ENCODE results near the gene MYL12B.
A peak's percentile ranks its signal among the peaks of the same experiment; 100 is the strongest.
"Not testable (repeated sequence)": the region's sequence is repeated elsewhere in the genome, so short reads cannot be mapped to it uniquely, and the experiment has no call there.

Gene MYL12B

DNA sequence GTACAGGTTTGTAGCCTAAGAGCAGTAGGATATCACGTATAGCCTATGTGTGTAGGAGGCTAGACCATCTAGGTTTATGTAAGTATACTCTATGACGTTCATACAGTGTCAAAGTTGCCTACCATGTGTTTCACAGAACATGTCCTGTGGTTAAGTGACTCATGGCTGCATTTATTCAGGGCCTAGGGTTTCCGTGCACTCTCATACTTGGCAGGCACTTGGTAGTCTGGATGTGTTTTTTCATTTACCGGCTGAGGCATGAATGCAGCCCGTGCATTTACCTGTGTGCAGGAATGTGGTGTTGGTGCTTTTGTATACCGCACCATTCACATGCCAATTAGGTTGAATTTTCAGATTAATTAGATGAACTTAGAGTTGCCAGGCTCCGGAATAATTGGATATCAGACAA is 43.4 kb downstream of the MYL12B start:
- DNase-seq, result no peak

DNA sequence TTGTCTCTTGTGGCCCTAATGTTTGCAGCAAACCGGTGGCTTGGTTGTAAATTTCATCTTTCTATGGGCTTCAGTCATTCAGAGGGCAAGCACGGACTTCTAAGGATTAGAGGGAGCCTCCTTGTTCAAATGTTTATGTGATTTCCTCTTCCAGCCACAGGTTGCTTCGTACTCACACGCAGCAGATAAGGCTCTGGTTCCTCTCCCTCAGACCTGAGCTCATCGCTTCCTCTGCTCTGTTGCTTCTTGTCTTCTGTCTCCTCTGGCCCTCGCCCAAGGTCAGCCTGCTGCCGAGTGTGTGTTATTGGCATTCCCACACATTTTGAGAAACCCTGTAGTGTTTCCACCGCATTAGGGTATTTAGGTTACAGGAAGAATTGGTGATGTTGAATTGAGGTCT is 44.0 kb downstream of the MYL12B start:
- DNase-seq, result no peak

DNA sequence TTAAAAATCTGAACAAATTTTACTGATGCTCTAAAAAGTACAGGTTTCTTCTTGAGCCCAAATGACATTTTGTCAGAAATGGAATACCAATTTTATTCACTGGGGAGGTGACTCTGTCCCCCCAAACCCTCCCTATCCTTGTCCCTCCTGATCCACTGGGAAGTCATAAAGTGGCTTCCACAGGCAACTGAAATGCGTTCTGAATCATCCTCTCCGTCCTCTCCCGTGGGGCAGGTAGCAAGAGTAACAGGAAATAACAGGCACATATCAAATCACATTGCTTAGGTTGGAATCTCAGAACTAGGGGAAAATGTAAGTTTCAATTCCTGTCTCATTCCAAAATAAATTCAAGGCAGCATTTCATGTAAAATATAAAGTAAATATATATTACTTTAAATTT is 44.5 kb downstream of the MYL12B start:
- DNase-seq, result no peak

DNA sequence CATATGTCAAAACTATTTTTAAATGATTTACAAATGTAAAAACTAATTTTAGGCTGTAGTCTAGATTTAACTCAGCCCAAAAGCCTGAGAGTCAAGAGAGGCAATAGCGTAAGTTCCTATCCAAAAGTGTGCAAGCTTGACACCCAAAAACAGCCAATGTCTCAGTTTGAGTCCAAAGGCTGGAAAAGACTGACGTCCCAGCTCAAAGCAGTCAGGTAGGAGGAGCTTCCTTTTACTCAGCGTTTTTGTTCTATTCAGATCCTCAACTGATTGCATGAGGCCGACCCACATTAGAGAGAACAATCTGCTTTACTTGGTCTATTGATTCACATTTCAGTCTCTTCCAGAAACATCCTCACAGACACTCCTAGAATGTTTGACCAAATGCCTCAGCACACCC is 51.8 kb downstream of the MYL12B start:
- no peak for DNase-seq

DNA sequence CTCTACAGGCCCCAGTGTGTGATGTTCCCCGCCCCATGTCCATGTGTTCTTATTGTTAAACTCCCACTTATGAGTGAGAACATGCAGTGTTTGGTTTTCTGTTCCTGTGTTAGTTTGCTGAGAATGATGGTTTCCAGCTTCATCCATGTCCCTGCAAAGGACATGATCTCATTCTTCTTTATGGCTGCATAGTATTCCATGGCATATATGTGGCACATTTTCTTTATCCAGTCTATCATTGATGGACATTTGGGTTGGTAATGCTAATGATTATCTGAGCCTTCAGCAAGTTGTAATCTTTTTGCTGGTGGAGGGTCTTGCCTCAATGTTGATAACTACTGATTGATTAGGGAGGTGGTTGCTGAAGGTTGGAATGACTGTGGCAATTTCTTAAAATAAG is 53.4 kb downstream of the MYL12B start:
- not testable (repeated sequence) for DNase-seq

DNA sequence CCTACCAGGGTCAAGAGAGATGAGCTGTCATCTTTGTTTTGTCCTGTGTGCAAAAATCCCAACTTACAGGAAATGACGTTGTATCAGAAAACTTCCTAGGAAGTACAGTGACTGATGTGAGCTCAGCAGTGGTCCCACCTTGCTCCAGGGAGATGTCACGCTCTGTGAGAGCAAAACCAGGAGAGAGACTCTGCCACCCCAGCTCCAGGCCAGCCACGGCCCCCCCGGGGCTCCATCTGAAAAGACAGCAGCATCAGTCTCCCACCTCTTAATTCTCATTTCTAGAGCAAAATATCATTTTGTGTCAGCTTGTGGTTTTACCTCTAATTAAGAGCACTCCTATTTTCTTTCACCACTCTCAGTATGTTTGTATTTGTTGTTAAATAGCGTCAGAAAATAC is 57.5 kb downstream of the MYL12B start:
- DNase-seq, result no peak

DNA sequence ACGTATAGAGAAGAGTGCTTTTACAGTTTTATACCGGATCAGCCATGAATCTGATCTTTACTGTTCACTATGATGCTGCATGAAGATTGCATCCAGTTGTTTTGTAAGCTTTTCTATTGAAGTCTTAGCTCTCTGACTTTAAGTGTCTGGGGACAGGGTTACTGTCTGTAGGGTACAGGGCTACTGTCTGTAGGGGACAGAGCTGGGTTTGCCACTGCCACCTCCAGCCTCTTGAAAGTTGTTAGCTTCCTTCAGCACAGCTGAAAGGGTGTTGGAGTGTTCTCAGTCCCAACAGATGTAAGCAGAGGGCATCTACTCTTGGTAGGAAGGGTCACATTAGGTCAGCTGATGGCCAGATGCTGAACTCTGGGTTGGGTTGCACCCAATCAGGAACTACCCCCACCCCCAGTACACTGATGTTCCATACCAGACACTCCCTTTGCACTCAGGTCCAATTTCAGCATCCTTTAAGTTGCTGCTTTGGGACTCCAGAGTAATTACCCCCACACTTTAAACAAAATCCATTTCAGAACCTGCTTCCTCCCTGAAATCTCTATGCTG is 58.0 kb downstream of the MYL12B start:
- DNase-seq, result no peak

DNA sequence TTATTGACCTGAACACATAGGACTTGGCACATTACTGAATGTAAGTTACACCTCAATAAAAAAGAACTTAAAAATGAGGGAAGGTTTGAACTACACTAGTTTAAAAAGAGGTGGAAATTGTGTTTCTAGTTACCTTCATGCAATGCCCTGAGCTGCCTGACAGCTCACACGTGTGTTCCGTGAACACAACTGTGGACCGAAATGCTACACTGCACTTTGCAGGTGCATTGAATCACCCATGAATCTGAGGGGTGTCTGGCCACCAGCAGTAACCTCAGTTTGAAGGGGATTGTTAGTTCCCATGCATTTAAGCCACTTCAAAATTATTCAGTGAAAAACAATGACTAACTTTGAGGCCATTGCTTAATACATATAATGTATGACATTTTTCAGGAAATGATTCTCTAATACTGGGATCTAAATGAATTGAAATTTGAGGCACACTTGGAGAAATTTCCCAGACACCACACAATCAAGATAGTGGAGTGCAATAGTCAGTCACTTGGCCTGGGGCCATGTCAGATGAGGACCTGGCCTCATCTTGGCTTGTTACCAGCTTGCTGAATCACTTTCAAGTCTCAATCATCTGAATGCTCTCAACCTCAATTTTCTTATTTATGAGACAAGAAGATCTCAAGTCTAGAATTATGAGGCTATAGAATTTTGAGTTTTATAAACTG is 59.3 kb downstream of the MYL12B start:
- peak; percentile 4 for DNase-seq

DNA sequence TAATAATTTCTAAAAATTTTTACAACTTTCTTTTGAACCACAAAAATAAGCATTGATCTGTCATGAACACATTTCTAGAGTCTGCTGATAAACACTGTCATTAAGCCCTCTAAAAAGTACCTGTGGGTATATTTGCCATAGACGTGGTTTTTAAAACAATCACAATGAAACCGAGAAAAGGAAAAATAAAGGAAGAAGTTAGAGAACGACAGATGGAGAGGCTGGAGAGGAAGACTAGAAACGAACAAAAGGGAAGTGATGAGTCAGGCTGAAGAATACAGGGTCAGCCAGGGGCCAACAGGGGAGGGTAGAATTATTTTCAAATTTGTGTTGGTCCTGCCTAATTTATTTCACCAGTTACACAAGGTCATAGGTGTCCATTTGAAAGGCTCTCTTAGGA is 62.0 kb downstream of the MYL12B start:
- DNase-seq, result no peak
